Uterus (tissue), 2 donors: ENCODE data around the gene PTBP3.

Source experiments
- CTCF ChIP-seq, 4 experiments: fragments of 200-600 bp in 2 of 4; fragments of 450-650 bp in 2 of 4; sonication (generic) in 2 of 4; IDR thresholded peaks; one replicate each; pipeline ENCODE4 v1.5.1; 2016 to 2019; ENCODE audit warnings: antibody characterized with exemption in 4 of 4, mild to moderate bottlenecking in 2 of 4, moderate library complexity in 1 of 4
- POLR2A ChIP-seq, 2 donors: fragments of 450-650 bp; IDR thresholded peaks; one replicate each; pipeline ENCODE4 v1.6.1; 2016; ENCODE audit warnings: antibody characterized with exemption in 2 of 2, mild to moderate bottlenecking in 1 of 2, moderate library complexity in 1 of 2

GRCh38 chr9:112379177-112380101 is 46.0 kb upstream of the PTBP3 start:
- TF ChIP-seq CTCF (IDR thresholded peaks at IDR 0.05) = peak in 1 of 4 experiments; percentile 11
- peak; percentile 90 to 95 for TF ChIP-seq POLR2A (IDR thresholded peaks at IDR 0.05)
